Measurements from ENCODE around the gene CCDC39. TPM values are rescaled to one million over a fixed set of nuclear protein-coding genes. Genes with fewer than 3 reads are reported as not detected.

Gene CCDC39
- total and polyA plus RNA-seq, 2 of the 8 experiments (the other 6 are each of a cell fraction or from before 2014, with no cell fraction given), result 0.12 to 0.80 TPM

- no peak overlapping the region for H2BK120ac ChIP-seq (replicated peaks; ENCODE audit: low read depth, low read length)
- no peak overlapping the region for H3K4me2 ChIP-seq (ENCODE audit: insufficient read depth in 1 of 2, low read depth in 2 of 2, low read length in 2 of 2)
- no peak overlapping the region for H3K27ac ChIP-seq (ENCODE audit: low read depth, low read length)
- H3K18ac ChIP-seq (ENCODE audit: extremely low read depth, low read length), result no peak overlapping the region
- peaks cover 10 to 13% of the 10 kb centered on the region in 2 experiments; a peak in 2 of 4 replicates for H3K9me3 ChIP-seq (ENCODE audit: insufficient read depth in 2 of 2, low read depth in 1 of 2, low read length in 1 of 2)
- peak overlapping the region; percentile 85; the same call in 1 of the 2 replicates for H2AFZ ChIP-seq (ENCODE audit: low read length)
- no peaks in the 10 kb centered on the region for H3K79me2 ChIP-seq (ENCODE audit: control insufficient read depth in 1 of 2, insufficient read depth in 2 of 2, low read length in 2 of 2)
- H2BK15ac ChIP-seq (ENCODE audit: low read length), result no peak overlapping the region
- no peaks in the 10 kb centered on the region for H3K27me3 ChIP-seq (replicated peaks in 1 of 4; ENCODE audit: control insufficient read depth in 3 of 4, extremely low read depth in 1 of 4, insufficient read depth in 3 of 4, low read length in 3 of 4)
- H2BK5ac ChIP-seq (ENCODE audit: low read depth, low read length), result no peak overlapping the region
- H2AK5ac ChIP-seq (ENCODE audit: low read depth, low read length), result no peak overlapping the region
- POLR2A ChIA-PET (ENCODE audit: partially characterized antibody), result no interaction called here
- H4K8ac ChIP-seq (ENCODE audit: extremely low read depth, insufficient read depth, low read length), result no peak overlapping the region
- no peak overlapping the region for H2BK12ac ChIP-seq (ENCODE audit: low read depth, low read length)
- H3K36me3 ChIP-seq (ENCODE audit: control insufficient read depth in 2 of 4, insufficient read depth in 4 of 4, low read length in 3 of 4), result peaks cover 0 to 3% (median 0%) of the 10 kb centered on the region in 4 experiments; a peak in 1 of 8 replicates
- no peak overlapping the region for H3K9ac ChIP-seq (replicated peaks in 1 of 4; ENCODE audit: extremely low read depth in 1 of 4, low read depth in 3 of 4, low read length in 3 of 4)
- H3K23me2 ChIP-seq (ENCODE audit: low read depth, low read length), result no peaks in the 10 kb centered on the region
- H3K23ac ChIP-seq (ENCODE audit: insufficient read length), result no peak overlapping the region
- H3K4me1 ChIP-seq (replicated peaks in 1 of 4; ENCODE audit: control insufficient read depth in 3 of 4, insufficient read depth in 4 of 4, low read length in 3 of 4), result no peaks in the 10 kb centered on the region
- H3K4me3 ChIP-seq (ENCODE audit: extremely low read depth in 1 of 4, insufficient read depth in 2 of 4, low read depth in 3 of 4, low read length in 4 of 4), result no peak overlapping the region
- no peak overlapping the region for H3K4ac ChIP-seq (replicated peaks; ENCODE audit: insufficient read length, low read depth, low read length)
- H3K56ac ChIP-seq (replicated peaks; ENCODE audit: insufficient read length, low read depth, low read length), result no peak overlapping the region
- no peak overlapping the region for H4K5ac ChIP-seq (ENCODE audit: insufficient read length, low read depth, low read length)
- H3K79me1 ChIP-seq (ENCODE audit: low read depth, low read length), result no peaks in the 10 kb centered on the region
- H4K20me1 ChIP-seq (replicated peaks in 1 of 2; ENCODE audit: control insufficient read depth in 1 of 2, insufficient read depth in 2 of 2, low read length in 2 of 2), result no peaks in the 10 kb centered on the region
- FAIRE-seq, result no peak
- H4K91ac ChIP-seq (replicated peaks; ENCODE audit: insufficient read length, low read length), result no peak overlapping the region
- 88% methylated on average over 3 of the region's 3 CpGs; no CpG with 5 or more reads in 1 of the 2 experiments for WGBS, 2 experiments (ENCODE audit: extremely low coverage in 1 of 2, insufficient coverage in 1 of 2, insufficient read length in 1 of 2, insufficient replicate concordance in 2 of 2, low coverage in 1 of 2, low lambda C conversion rate in 2 of 2, missing lambda C conversion rate in 1 of 2)
- no peak overlapping the region for H2BK20ac ChIP-seq (ENCODE audit: low read length)
- no peak overlapping the region for H3K14ac ChIP-seq (ENCODE audit: insufficient read length)
- CTCF ChIA-PET (ENCODE audit: partially characterized antibody), result no interaction called here
- no peak for DNase-seq (ENCODE audit: low read depth in 1 of 2, low spot score in 2 of 2)
- TF ChIP-seq KDM1A (IDR thresholded peaks at IDR 0.05; ENCODE audit: borderline replicate concordance, low read length) (no peak), TCF12 (IDR thresholded peaks at IDR 0.05; ENCODE audit: low read depth, low read length) (no peak)
Observed at GRCh38 chr3:180698760-180699270, 19.5 kb upstream of the CCDC39 start.
